Colon (tissue), 2 donors: ENCODE results near the gene STK38.
"Not testable (repeated sequence)": the region's sequence is repeated elsewhere in the genome, so short reads cannot be mapped to it uniquely, and the experiment has no call there.

Experiments used
- FAIRE-seq: peaks from 2 replicates; lab custom pipeline; 2012; peaks lifted over from hg19 to GRCh38; lab: Jason Lieb, UNC
- donor health status: control.
- donor health status: control.

STK38 gene

DNA sequence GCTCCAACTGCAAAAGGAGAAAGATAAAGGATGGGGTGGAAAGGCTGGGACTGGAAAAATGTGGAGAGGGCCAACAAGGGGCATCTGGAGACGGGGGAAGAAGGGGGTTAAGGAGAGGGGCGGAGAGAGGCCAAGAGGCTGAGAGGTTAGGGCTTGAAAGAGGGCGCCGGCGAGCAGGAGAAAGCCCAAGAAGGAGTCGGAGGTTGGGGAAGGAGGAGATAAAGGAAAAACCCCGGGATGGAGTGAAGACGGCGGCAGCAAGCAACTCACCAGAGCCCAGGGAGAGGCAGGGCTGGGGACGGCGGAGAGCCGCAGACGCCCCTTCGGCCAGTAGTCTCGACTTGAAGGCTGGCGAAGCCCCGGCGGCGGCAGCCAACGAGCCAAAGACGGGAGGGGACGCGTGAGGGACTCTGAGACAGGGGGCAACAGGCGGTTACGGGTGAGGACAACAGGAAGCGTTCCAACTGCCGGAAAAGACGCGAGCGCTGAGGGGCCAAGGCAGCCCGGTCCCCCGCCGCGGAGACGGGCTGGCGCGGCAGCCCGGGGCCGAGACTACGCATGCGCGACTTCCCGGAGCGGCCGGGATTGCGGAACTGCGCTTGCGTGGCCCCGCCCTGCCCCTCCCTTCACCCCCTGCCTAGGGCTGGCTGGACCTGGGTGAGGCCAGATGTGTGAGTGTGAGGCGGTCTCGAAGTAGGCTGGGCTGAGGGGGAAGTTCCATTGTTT lies at the start of gene STK38:
Gene STK38, minus strand, starts transcription at position 560 of the 726 bp plus-strand sequence. CDS start 7,277 bp downstream, outside the sequence.
- no peak for FAIRE-seq

DNA sequence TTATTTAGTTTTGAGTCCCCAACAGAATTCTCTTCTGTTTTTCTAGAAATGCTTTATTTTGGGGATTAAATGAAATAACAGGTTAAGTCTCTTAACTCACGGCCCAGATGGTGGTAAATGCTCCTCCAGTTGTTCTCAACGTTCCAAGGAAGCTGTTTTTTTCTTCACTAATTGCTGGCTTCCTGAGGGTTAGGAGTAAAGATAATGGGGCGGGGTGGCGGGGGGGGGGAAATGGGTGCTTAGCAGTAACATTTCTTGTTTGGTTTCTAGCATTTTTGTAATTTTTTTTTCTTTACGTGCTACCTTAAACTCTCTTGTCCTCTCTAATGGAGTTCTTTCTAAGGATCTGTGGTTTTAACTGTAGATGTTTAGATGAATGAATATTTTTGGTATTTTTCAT lies 49.1 kb upstream of the STK38 start:
- no peak for FAIRE-seq

DNA sequence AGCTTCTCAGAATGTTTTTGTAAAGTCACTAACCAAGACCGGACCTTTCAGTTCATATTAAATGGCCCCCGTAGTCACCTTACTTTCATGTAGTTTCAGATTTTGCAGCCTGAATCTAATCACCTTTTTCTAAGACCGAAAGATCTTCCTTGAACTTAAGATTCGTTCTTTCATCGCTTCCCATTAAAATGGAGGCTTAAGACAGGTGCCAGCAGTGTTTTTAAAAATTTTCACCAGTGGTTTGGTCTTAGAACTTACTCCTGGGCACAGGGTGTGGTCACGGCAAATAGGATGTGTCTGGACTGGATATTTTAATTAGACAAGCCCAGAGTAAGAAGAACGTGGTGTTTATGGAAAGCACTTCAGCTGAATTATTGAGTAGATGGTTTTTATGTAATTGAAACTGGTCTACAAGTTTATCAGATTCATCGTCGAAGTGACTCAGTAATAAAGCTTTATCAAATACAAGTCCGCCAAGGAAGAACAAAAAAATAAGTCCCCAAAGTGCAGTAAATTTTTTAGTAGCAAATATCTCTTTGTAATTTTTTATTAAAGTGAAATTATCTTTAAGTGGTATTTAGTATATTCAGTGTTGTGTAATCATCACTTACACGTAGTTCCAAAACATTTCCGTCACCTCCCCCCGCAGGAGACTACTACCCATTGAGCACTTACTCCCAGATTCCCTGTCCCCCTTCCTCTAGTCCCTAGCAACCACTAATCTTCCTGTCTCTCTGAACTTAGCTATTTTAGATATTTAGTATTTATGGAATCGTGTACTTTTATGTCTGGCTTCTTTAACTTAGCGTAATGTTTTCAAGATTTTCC lies 47.8 kb upstream of the STK38 start:
- FAIRE-seq = no peak

DNA sequence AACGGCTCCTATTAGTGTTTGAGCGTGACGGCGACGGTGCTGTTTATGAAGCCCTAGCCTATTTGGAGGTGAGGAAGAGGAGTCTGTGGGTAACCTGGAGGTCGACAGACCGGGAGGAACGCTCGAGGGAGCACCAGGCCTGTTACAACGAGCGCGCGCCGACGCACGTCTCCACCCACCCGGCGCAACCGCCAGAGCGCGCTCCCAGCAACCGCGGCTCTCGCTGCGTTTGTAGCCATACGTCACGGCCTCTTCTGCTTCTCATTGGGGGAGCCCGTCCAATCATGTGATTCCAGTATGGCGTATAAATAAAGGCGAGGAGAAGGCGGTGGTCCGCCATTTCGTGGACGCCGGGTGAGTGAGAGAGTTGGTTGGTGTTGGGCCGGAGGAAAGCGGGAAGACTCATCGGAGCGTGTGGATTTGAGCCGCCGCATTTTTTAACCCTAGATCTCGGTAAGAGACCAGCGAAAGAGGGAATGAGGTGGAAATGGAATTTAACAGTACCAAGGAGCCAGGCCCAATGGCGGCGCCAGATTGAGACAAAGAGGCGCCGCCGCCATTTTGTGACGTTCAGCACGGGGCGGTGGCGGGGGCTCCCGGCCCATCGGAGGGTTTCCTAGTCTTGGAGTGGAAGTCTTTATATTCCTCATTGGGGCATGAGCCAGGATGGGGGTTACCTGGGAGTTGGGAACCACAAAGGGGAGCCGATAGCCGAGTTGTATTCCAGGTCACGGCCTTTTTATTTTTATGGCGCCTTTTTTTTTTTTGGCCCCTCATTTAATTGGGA lies 46.9 kb upstream of the STK38 start, which contains the start of gene SRSF3:
Gene SRSF3, plus strand, starts transcription at position 334 of the 787 bp plus-strand sequence. CDS start 2,401 bp downstream, outside the sequence.
- no peak for FAIRE-seq

DNA sequence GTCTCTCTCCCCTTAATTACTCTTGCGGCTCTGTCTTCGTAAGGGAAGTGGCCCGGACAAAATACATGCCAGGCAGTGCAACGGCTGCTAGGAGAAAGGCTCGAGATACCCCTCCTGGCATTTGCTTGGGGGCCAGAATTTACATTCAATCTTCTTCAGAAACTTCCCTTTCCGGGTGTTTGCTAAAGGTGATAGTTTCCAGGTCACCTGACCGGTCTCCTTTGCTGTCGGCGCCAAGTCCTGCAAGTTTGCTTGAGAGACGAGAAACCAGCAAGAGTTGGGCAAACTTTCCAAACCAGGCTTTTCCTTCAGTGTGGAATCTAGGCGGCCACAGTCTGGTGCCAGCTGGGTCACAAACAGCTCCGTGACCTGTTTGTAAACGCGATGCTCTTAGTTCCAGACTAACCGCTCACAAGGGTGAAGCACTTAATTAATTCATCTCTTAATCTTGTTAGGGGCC lies 46.3 kb upstream of the STK38 start:
- FAIRE-seq = no peak

DNA sequence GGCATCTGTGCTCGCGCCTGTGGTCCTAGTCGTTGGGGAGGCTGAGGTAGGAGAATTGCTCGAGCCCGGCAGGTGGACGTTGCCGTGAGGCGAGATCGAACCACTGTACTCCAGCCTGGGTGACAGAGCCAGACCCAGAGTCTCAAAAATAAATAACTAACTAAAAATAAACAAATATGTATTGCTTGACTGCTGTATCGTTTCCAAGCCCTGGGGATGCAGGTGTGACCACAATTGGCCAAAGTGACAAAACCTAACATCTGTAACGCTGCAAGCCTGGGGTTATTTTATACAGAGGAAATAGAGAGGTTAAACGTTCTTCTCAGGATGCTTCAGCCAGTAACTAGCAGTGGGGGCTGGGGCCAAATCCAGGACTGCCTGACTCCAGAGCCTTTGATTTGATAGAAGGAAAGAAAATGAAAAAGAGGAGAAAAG lies 45.0 kb upstream of the STK38 start:
- FAIRE-seq = no peak

DNA sequence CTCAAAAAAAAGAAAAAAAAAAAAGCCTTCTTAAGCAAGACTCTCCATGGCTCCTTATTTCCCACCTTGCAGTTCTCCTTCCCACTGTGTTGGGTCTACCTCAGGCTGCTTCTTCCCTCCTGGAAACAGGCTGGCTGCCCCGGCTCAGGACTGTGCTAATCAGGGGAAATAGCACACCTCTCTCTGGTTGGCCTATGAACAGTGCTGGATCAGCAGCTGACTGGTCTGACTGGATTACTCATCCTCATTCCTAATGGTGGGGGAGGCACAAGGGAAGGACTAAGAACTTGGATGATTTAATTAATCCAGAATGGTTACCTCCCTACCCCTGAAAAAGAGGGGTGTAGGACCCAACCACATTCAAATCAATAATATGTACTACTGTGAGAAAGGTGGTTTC lies 43.0 kb upstream of the STK38 start:
- no peak for FAIRE-seq

DNA sequence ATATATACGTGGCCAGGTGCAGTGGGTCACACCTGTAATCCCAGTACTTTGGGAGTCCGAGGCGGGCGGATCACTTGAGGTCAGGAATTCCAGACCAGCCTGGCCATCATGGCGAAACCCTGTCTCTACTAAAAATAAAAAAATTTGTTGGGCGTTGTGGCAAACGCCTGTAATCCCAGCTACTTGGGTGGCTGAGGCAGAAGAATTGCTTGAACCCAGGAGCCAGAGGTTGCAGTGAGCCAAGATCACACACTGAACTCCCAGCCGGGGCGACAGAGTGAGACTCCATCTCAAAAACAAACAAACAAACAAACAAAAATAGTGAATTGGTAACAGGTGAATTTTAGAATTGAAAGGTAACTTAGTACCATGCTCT lies 41.7 kb upstream of the STK38 start:
- FAIRE-seq = not testable (repeated sequence)

DNA sequence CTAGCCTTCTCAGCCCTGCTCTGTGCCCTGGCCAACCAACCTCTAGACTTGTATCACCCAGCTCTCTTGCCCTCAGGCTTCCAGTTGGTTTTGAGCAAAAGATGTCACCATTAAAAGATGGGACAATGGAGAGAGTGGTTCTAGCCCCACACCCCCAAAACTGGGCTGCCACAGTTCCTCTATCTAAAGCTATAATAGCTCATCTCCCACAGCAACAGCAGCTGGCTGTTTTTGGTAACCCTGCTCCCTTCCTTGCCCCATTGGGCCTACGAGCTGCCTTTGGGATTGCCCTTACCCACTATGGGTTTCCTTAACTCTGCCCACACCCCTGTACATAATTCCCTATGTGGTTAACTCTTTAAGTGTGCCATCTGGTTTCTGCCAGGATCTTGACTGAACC lies 39.3 kb upstream of the STK38 start:
- FAIRE-seq = no peak

DNA sequence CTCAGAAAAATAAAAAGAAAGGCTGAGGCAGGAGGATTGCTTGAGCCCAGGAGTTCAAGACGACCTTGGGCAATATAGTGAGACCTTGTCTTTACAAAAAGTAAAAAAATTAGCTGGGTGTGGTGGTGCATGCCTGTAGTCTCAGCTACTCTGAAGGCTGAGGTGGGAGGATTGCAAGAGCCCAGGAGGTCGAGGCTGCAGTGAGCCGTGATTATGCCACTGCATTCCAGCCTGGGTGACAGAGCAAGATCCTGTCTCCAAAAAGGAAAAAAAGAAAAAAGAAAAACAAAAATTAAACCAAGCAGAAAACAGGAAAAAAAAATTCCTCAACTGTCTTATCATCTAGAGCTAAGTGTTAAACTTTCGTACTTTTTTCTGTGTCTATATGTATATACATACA lies 34.4 kb upstream of the STK38 start:
- no peak for FAIRE-seq

DNA sequence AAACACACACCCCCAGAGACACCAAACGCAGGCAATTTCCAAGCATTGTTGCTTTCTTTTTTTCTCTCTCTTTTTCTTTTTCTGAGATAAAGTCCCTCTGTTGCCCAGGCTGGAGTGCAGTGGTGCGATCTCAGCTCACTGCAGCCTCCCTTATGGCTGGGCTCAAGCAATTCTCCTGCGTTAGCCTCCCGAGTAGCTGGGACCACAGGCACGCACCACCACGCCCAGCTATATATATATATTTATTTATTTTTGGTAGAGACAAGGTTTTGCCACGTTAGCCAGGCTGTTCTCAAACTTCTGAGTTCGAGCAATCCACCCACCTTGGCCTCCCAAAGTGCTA lies 32.9 kb upstream of the STK38 start:
- FAIRE-seq = no peak

DNA sequence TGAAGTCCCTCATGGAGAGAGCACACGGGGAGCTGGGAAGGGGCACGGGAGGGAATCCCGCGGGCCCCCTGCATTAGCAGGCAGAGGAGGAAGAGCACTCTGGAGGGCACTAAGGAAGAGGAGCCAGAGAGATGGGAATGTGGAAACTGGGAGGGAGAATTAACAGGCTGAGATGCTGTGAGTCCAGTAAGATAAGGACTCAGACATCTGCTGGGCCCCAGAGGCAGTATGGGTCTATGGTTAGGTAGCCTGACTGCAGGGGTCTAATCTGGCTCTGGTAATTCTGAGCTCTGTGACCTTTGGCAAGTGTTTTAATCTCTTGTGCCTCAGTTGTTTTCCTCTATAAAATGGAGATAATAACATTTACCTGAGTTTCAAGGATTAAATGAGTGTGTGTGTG lies 31.2 kb upstream of the STK38 start:
- FAIRE-seq = no peak

DNA sequence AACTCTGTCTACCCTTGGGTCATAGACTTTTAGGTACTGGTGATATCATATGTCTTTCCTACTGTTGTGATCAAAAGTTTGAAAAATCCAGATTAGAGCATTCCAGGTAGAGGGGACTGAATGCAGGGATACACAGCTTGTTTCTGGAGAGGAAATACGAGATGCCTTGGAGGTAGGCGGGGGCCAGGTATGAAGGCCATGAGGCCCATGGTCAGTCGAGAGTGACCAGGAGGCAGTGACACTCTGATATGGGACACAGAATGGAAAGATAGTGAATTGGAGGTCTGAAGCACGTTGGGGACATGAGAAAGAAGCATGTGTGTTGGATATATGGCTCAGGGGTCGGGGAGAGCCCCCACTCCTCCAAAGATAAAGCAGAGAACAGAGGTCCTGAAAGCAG lies 30.8 kb upstream of the STK38 start:
- no peak for FAIRE-seq

DNA sequence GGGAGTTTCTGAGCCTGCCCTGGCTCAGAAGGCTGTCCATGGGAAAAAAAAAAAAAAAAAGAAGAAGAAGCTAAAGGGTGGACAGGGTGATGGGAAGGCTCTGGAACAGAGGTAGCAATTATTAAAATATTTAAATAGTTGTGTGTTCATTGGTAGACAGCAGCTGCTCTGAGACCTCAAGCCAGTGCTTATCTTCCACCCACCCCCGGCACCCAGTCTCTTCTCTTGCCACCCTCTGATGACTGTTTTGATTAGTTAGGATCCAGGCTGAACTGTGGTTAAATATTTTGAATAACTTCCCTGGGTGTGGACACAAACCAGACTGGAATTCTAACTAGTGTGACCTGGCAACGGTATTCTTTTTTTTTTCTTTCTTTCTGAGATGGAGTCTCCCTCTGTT lies 30.0 kb upstream of the STK38 start:
- no peak for FAIRE-seq

DNA sequence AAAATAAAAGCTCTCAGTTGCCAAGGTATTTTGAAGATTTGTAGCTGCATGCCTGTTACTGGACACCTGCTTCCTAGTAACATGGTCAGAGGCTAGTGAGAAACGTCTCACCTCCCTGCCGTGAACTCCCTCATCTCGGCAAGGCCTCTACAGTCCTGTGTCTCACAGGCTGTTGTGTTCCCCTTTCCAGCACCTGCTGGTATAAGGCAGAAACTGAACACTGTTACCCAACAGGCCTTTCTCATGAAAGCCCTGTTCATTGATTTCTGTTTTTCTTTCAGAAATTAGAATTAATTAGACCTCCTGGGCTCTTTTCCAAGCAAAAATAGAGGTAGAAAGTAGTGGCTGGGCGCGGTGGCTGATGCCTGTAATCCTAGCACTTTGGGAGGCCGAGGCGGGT lies 29.3 kb upstream of the STK38 start:
- FAIRE-seq = no peak

DNA sequence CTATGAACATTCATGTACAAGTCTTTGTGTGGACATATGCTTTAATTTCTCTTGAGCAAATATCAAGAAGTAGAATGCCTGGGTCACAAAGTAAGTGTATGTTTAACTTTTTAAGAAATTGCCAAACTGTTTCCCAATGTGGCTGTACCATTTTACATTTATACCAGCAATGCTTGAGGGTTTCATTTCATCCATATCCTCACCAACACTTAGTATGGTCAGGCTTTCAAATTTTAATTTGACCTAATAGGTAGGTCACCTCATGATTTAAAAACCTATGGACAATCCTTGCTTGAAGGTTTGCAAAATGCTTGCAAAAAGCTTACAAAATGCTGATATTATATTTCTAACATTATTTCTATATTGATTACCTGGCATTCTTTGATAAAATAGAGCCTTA lies 27.4 kb upstream of the STK38 start:
- no peak for FAIRE-seq

DNA sequence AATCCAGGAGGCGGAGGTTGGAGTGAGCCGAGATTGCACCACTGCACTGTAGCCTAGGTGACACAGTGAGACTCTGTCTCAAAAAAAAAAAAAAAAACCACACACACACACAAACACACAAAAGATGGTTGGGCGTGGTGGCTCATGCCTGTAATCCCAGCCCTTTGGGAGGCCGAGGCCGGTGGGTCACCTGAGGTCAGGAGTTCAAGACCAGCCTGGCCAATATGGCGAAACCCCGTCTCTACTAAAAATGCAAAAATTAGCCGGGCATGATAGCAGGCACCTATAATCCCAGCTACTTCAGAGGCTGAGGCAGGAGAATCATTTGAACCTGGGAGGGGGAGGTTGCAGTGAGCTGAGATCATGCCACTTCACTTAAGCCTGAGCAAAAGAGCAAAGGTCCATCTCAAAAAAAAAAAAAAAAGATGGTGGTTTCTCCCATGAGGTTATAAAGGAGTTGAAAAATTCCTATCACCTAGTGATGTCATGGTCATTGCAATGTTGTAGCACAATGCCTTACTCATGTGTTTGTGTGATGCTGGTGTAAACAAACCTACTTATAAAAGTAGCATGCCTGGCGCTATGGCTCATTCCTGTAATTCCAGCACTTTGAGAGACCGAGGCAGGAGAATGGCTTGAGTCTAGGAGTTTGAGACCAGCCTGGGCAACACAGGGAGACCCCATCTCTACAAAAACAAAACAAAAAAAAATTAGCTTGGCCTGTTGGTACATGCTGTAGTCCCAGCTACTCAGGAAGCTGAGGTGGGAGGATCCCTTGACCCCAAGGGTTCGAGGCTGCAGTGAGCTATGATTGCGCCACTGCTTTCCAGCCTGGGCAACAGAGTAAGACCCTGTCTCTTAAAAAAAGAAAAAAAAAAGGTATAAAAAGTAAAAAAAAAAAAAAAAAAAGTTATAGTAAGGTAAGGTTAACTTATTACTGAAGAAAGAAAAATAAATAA lies 25.4 kb upstream of the STK38 start:
- not testable (repeated sequence) for FAIRE-seq

DNA sequence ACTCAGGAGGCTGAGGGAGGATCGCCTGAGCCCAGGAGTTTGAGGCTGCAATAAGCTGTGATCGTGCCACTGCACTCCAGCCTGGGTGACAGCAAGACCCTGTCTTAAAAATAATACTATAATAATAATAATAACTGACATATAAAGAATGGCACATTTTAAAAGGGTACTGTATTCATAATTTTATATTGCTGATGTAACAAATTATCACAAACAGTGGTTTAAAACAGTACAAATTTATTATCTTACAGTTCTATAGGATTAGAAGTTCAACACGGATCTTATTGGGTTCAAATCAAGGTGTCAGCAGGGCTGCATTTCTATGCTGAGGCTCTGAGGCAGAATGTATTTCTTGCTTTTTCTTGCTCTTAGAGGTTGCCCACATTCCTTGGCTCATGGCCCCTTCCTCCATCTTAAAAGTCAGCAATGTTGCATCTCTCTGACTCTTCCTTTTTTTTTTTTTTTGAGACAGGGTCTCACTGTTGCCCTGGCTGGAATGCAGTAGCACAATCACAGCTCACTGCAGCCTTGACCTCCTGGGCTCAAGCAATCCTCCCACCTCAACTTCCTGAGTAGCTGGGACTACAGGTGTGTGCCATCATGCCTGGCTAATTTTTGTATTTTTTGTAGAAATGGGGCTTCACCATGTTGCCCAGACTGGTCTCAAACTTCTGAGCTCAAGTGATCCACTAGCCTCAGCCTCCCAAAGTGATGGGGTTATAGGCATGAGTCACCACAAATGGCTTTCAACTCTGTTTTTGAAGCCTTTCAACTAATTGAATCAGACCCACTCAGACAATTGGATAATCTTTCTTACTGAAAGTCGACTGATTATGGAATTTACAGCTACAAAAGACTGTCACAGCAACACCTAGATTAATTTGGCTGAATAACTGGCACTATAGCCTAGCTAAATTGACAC lies 24.1 kb upstream of the STK38 start:
- FAIRE-seq = no peak

DNA sequence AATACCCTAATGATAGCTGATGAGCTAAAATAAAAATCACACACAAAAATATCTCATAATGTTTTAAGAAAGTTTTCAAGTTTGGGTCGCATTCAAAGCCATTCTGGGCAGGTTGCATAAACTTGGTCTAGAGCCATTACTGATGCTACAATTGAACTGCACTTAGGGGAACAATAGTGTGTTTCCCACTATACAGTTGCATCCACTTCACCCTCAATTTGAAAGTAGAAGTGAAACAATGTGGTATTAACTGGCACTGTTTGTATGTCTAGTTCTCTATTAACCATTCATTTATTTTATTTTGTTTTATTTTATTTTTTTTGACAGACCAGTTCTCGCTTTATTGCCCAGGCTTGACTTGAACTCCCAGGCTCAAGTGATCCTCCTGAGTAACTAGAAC lies 23.0 kb upstream of the STK38 start:
- FAIRE-seq = no peak

DNA sequence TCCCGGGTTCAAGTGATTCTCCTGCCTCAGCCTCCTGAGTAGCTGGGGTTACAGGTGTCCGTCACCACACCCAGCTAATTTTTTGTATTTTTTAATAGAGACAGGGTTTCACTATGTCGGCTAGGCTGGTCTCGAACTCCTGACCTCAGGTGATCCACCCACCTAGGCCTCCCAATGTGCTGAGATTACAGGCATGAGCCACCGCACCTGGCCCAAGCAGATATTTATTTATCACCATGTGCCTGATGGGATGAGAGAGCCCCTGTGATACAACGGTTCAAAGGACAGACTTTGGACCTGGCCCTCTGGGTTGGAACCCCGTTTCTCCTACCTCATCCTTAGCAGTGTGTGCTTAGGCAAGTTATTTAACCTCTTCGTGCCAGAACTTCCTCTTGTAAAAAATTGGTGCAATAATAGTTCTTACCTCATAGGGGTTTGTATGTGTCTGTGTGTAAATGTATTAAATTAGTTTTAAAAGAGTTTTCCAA lies 19.2 kb upstream of the STK38 start:
- FAIRE-seq = no peak
